WTC11 (cell line): ENCODE results near the gene IFNG-AS1.

ENCODE experiments used
- CREB1 ChIP-seq: sonication (generic); formaldehyde crosslinking; IDR thresholded peaks from 2 replicates; pipeline ENCODE4 v1.8.0; 2023; ENCODE audit warnings: mild to moderate bottlenecking, missing genetic modification reagents
- ELF4 ChIP-seq: sonication (generic); formaldehyde crosslinking; IDR thresholded peaks from 2 replicates; pipeline ENCODE4 v1.8.1; 2022; ENCODE audit warnings: low read depth, mild to moderate bottlenecking, moderate library complexity, missing genetic modification reagents
- FOXK1 ChIP-seq: sonication (generic); formaldehyde crosslinking; IDR thresholded peaks from 2 replicates; pipeline ENCODE4 v1.8.0; 2022; ENCODE audit warnings: mild to moderate bottlenecking, moderate library complexity, missing genetic modification reagents
- JUN ChIP-seq: sonication (generic); formaldehyde crosslinking; IDR thresholded peaks from 2 replicates; pipeline ENCODE4 v1.8.0; 2023; ENCODE audit warnings: mild to moderate bottlenecking, missing genetic modification reagents
- SP1 ChIP-seq: sonication (generic); formaldehyde crosslinking; conservative IDR thresholded peaks from 2 replicates; pipeline ENCODE4 v1.8.1; 2022; ENCODE audit warnings: missing genetic modification reagents
- TEAD1 ChIP-seq: sonication (generic); formaldehyde crosslinking; IDR thresholded peaks from 2 replicates; pipeline ENCODE4 v1.8.0; 2022; ENCODE audit warnings: mild to moderate bottlenecking, missing genetic modification reagents
- TF ChIP-seq, protein P1 (sequence below): fragments of 250-450 bp; sonication (Bioruptor Pico); IDR thresholded peaks from 2 replicates; pipeline ENCODE4 v1.9.0; 2021; ENCODE audit warnings: mild to moderate bottlenecking, borderline replicate concordance
- TF ChIP-seq, protein P2 (sequence below): fragments of 250-450 bp; sonication (Bioruptor Pico); IDR thresholded peaks from 2 replicates; pipeline ENCODE4 v1.9.0; 2021; ENCODE audit warnings: moderate library complexity, mild to moderate bottlenecking, inconsistent platforms, borderline replicate concordance
- TF ChIP-seq, protein P3 (sequence below): fragments of 200-600 bp; IDR thresholded peaks from 2 replicates; pipeline ENCODE4 v1.8.0; 2022; ENCODE audit warnings: antibody characterized with exemption
- TF ChIP-seq, protein P4 (sequence below): sonication (generic); formaldehyde crosslinking; IDR thresholded peaks from 2 replicates; pipeline ENCODE4 v1.8.0; 2022; ENCODE audit warnings: mild to moderate bottlenecking, missing genetic modification reagents
- TF ChIP-seq, protein P5 (sequence below): sonication (generic); formaldehyde crosslinking; IDR thresholded peaks from 2 replicates; pipeline ENCODE4 v1.8.1; 2022; ENCODE audit warnings: low read depth, missing genetic modification reagents, borderline replicate concordance
- TF ChIP-seq, protein P6 (sequence below): fragments of 250-450 bp; sonication (Bioruptor Pico); IDR thresholded peaks from 2 replicates; pipeline ENCODE4 v1.9.0; 2021; ENCODE audit warnings: mild to moderate bottlenecking

DNA sequence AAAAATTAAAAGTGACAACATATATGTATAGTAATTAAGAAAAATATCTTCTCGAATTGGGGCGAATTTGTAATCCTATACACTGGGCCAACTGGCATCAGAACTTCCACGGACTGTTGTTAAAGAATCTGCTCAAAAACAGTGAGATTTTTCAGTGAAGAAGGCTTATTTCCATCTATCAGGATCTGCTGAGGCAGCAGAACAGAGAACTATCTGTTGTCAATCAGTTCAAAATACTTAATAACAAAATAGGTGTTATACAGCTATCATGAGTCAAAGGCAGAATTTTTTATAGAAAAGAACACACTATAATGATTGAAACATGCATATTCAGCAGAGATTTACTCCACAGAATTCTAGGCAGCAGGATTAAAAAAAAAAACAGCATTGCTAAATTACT, 41.9 kb downstream of the IFNG-AS1 start:
- TF ChIP-seq, protein P1, sequence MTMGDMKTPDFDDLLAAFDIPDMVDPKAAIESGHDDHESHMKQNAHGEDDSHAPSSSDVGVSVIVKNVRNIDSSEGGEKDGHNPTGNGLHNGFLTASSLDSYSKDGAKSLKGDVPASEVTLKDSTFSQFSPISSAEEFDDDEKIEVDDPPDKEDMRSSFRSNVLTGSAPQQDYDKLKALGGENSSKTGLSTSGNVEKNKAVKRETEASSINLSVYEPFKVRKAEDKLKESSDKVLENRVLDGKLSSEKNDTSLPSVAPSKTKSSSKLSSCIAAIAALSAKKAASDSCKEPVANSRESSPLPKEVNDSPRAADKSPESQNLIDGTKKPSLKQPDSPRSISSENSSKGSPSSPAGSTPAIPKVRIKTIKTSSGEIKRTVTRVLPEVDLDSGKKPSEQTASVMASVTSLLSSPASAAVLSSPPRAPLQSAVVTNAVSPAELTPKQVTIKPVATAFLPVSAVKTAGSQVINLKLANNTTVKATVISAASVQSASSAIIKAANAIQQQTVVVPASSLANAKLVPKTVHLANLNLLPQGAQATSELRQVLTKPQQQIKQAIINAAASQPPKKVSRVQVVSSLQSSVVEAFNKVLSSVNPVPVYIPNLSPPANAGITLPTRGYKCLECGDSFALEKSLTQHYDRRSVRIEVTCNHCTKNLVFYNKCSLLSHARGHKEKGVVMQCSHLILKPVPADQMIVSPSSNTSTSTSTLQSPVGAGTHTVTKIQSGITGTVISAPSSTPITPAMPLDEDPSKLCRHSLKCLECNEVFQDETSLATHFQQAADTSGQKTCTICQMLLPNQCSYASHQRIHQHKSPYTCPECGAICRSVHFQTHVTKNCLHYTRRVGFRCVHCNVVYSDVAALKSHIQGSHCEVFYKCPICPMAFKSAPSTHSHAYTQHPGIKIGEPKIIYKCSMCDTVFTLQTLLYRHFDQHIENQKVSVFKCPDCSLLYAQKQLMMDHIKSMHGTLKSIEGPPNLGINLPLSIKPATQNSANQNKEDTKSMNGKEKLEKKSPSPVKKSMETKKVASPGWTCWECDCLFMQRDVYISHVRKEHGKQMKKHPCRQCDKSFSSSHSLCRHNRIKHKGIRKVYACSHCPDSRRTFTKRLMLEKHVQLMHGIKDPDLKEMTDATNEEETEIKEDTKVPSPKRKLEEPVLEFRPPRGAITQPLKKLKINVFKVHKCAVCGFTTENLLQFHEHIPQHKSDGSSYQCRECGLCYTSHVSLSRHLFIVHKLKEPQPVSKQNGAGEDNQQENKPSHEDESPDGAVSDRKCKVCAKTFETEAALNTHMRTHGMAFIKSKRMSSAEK (CRISPR knock-in tag): no peak
- TF ChIP-seq FOXK1 (CRISPR knock-in tag) (no peak), CREB1 (CRISPR knock-in tag) (no peak), JUN (CRISPR knock-in tag) (no peak), TEAD1 (no peak), SP1 (no peak), ELF4 (CRISPR knock-in tag) (no peak)
- TF ChIP-seq, protein P2, sequence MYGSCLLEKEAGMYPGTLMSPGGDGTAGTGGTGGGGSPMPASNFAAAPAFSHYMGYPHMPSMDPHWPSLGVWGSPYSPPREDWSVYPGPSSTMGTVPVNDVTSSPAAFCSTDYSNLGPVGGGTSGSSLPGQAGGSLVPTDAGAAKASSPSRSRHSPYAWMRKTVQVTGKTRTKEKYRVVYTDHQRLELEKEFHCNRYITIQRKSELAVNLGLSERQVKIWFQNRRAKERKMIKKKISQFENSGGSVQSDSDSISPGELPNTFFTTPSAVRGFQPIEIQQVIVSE: no peak
- TF ChIP-seq, protein P3, sequence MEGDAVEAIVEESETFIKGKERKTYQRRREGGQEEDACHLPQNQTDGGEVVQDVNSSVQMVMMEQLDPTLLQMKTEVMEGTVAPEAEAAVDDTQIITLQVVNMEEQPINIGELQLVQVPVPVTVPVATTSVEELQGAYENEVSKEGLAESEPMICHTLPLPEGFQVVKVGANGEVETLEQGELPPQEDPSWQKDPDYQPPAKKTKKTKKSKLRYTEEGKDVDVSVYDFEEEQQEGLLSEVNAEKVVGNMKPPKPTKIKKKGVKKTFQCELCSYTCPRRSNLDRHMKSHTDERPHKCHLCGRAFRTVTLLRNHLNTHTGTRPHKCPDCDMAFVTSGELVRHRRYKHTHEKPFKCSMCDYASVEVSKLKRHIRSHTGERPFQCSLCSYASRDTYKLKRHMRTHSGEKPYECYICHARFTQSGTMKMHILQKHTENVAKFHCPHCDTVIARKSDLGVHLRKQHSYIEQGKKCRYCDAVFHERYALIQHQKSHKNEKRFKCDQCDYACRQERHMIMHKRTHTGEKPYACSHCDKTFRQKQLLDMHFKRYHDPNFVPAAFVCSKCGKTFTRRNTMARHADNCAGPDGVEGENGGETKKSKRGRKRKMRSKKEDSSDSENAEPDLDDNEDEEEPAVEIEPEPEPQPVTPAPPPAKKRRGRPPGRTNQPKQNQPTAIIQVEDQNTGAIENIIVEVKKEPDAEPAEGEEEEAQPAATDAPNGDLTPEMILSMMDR: no peak
- TF ChIP-seq, protein P4, sequence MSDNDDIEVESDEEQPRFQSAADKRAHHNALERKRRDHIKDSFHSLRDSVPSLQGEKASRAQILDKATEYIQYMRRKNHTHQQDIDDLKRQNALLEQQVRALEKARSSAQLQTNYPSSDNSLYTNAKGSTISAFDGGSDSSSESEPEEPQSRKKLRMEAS: no peak
- TF ChIP-seq, protein P5, sequence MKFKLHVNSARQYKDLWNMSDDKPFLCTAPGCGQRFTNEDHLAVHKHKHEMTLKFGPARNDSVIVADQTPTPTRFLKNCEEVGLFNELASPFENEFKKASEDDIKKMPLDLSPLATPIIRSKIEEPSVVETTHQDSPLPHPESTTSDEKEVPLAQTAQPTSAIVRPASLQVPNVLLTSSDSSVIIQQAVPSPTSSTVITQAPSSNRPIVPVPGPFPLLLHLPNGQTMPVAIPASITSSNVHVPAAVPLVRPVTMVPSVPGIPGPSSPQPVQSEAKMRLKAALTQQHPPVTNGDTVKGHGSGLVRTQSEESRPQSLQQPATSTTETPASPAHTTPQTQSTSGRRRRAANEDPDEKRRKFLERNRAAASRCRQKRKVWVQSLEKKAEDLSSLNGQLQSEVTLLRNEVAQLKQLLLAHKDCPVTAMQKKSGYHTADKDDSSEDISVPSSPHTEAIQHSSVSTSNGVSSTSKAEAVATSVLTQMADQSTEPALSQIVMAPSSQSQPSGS (CRISPR knock-in tag): no peak
- TF ChIP-seq, protein P6, sequence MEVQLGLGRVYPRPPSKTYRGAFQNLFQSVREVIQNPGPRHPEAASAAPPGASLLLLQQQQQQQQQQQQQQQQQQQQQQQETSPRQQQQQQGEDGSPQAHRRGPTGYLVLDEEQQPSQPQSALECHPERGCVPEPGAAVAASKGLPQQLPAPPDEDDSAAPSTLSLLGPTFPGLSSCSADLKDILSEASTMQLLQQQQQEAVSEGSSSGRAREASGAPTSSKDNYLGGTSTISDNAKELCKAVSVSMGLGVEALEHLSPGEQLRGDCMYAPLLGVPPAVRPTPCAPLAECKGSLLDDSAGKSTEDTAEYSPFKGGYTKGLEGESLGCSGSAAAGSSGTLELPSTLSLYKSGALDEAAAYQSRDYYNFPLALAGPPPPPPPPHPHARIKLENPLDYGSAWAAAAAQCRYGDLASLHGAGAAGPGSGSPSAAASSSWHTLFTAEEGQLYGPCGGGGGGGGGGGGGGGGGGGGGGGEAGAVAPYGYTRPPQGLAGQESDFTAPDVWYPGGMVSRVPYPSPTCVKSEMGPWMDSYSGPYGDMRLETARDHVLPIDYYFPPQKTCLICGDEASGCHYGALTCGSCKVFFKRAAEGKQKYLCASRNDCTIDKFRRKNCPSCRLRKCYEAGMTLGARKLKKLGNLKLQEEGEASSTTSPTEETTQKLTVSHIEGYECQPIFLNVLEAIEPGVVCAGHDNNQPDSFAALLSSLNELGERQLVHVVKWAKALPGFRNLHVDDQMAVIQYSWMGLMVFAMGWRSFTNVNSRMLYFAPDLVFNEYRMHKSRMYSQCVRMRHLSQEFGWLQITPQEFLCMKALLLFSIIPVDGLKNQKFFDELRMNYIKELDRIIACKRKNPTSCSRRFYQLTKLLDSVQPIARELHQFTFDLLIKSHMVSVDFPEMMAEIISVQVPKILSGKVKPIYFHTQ (CRISPR knock-in tag): no peak
